Astrocyte (in vitro differentiated cells and primary cell): ENCODE measurements around the gene LYST.
"Not testable (repeated sequence)": the region's sequence is repeated elsewhere in the genome, so short reads cannot be mapped to it uniquely, and the experiment has no call there.

Experiments used
- CTCF ChIP-seq: IDR thresholded peaks from 2 replicates; pipeline ENCODE4 v1.5.1; 2011; ENCODE audit warnings: low read depth, mild to moderate bottlenecking, inconsistent platforms, low read length, moderate library complexity; ENCODE audit not compliant: insufficient read depth
- EZH2 ChIP-seq: IDR thresholded peaks from 2 replicates; pipeline ENCODE4 v1.6.1; 2012; ENCODE audit warnings: mild to moderate bottlenecking, low read length, inconsistent platforms; ENCODE audit not compliant: insufficient read depth

GRCh38 chr1:235638612-235639011 is 228.1 kb downstream of the LYST start:
- TF ChIP-seq CTCF, EZH2: not testable (repeated sequence)
